HCT116 (cell line): Measurements from ENCODE around the gene CD82. TPM values are rescaled to one million over a fixed set of nuclear protein-coding genes. Genes with fewer than 3 reads are reported as not detected.

ENCODE experiments used
- ATAC-seq: fragments of 200-7000 bp; cut with Tn5 transposase; 2 replicates; pipeline ENCODE4 v1.9.1; 2020; ENCODE audit warnings: mild to moderate bottlenecking, moderate library complexity
- BruUV-seq: library from RNA; stranded (reverse); fragments of 400-500 nt; replicated peaks from 2 replicates; lab custom pipeline; 2021; lab: Mats Ljungman, UMichigan
- CTCF ChIA-PET: fragments of 300-600 bp; sonication (Branson Sonifier 250); formaldehyde crosslinking; loops from one replicate; lab custom pipeline; 2021; ENCODE audit warnings: antibody characterized with exemption; lab: Charles Lee
- POLR2A ChIA-PET: fragments of 300-600, 350-600 bp; sonication (Branson Sonifier 250); formaldehyde crosslinking; loops from one replicate; lab custom pipeline; 2021; ENCODE audit warnings: antibody characterized with exemption; lab: Charles Lee
- RAD21 ChIA-PET, 2 experiments: fragments of 300-600 bp; sonication (Branson Sonifier 250); formaldehyde crosslinking; loops; one replicate each; lab custom pipeline; 2023; ENCODE audit warnings: low total read pairs in 2 of 2; ENCODE audit not compliant: uncharacterized antibody in 2 of 2, unreplicated experiment in 2 of 2, low non-redundant PET in 1 of 2; lab: Charles Lee
- DNase-seq: peaks from one replicate; pipeline ENCODE4 v3.0.0-alpha.2; 2010; ENCODE audit warnings: low read depth, low spot score
- H2AFZ ChIP-seq: fragments of 200-600 bp; shearing (Covaris generic), sonication (generic); 2 replicates; pipeline ENCODE4 v1.6.1; 2017; ENCODE audit warnings: low read depth, mixed run types, mixed read lengths, antibody characterized with exemption, low read length; ENCODE audit not compliant: poor library complexity, severe bottlenecking
- H3K27ac ChIP-seq: 2 replicates; pipeline ENCODE4 v1.5.1; 2012; ENCODE audit warnings: low read depth, low read length
- H3K27me3 ChIP-seq: fragments of 200-600 bp; sonication (generic); 2 replicates; pipeline ENCODE4 v1.6.1; 2016; ENCODE audit warnings: mixed run types, low read length, mixed read lengths; ENCODE audit not compliant: insufficient read depth
- H3K36me3 ChIP-seq, 2 experiments: fragments of 200-500 bp in 1 of 2; fragments of 200-600 bp in 1 of 2; sonication (Bioruptor generic) in 1 of 2; sonication (generic) in 1 of 2; 2 replicates each; pipeline versions ENCODE4 v1.5.1 to v1.6.1; 2014 to 2016; ENCODE audit warnings: low read length in 2 of 2, inconsistent platforms in 1 of 2, mixed read lengths in 1 of 2, mixed run types in 1 of 2; ENCODE audit not compliant: insufficient read depth in 2 of 2, control insufficient read depth in 1 of 2
- H3K4me1 ChIP-seq, 2 experiments: fragments of 200-600 bp in 1 of 2; sonication (generic) in 1 of 2; 2 replicates each; pipeline versions ENCODE4 v1.5.1 to v1.6.1; 2012 to 2017; ENCODE audit warnings: low read length in 2 of 2, inconsistent platforms in 1 of 2, mild to moderate bottlenecking in 1 of 2, mixed read lengths in 1 of 2, mixed run types in 1 of 2, moderate library complexity in 1 of 2; ENCODE audit not compliant: insufficient read depth in 2 of 2, control insufficient read depth in 1 of 2
- H3K4me2 ChIP-seq: fragments of 200-600 bp; sonication (generic); 2 replicates; pipeline ENCODE4 v1.6.1; 2017; ENCODE audit warnings: mixed run types, low read length, mixed read lengths
- H3K4me3 ChIP-seq, 2 experiments: fragments of 200-600 bp in 1 of 2; sonication (generic) in 1 of 2; replicated peaks in 1 of 2; 2 replicates each; pipeline ENCODE4 v1.5.1; 2011 to 2016; ENCODE audit warnings: low read length in 2 of 2, control low read depth in 1 of 2, low read depth in 1 of 2, mild to moderate bottlenecking in 1 of 2, mixed read lengths in 1 of 2, mixed run types in 1 of 2
- H3K79me2 ChIP-seq: fragments of 200-600 bp; sonication (generic); 2 replicates; pipeline ENCODE4 v1.6.1; 2017; ENCODE audit warnings: mild to moderate bottlenecking, mixed run types, low read length, moderate library complexity, mixed read lengths; ENCODE audit not compliant: insufficient read depth
- H3K9ac ChIP-seq: fragments of 200-600 bp; sonication (generic); 2 replicates; pipeline ENCODE4 v1.6.1; 2016; ENCODE audit warnings: low read length, mixed read lengths
- H3K9me2 ChIP-seq: fragments of 200-600 bp; sonication (generic), shearing (Covaris generic); 2 replicates; pipeline ENCODE4 v1.6.1; 2017; ENCODE audit warnings: mixed run types, mild to moderate bottlenecking, moderate library complexity; ENCODE audit not compliant: insufficient read depth
- H3K9me3 ChIP-seq, 2 experiments: fragments of 200-500 bp in 1 of 2; fragments of 200-600 bp in 1 of 2; sonication (Bioruptor generic) in 1 of 2; sonication (generic) in 1 of 2; 2 replicates each; pipeline ENCODE4 v1.6.1; 2014 to 2017; ENCODE audit warnings: low read length in 2 of 2, mixed read lengths in 2 of 2, inconsistent platforms in 1 of 2, low read depth in 1 of 2, mild to moderate bottlenecking in 1 of 2, mixed run types in 1 of 2, moderate library complexity in 1 of 2; ENCODE audit not compliant: control insufficient read depth in 1 of 2, insufficient read depth in 1 of 2
- H4K20me1 ChIP-seq: fragments of 200-600 bp; sonication (generic), shearing (Covaris generic); 2 replicates; pipeline ENCODE4 v1.6.1; 2017; ENCODE audit warnings: mixed run types, mild to moderate bottlenecking, moderate library complexity; ENCODE audit not compliant: insufficient read depth
- ATF3 ChIP-seq: IDR thresholded peaks from 2 replicates; pipeline ENCODE4 v1.6.1; 2012
- CBX3 ChIP-seq: IDR thresholded peaks from 2 replicates; pipeline ENCODE4 v1.6.1; 2012; ENCODE audit warnings: low read depth
- EZH2 ChIP-seq: fragments of 200-600 bp; sonication (generic); IDR thresholded peaks from 2 replicates; pipeline ENCODE4 v1.6.1; 2017; ENCODE audit warnings: antibody characterized with exemption, mixed run types
- EZH2phosphoT487 ChIP-seq: fragments of 200-600 bp; IDR thresholded peaks from 2 replicates; pipeline ENCODE4 v1.6.1; 2018; ENCODE audit warnings: antibody characterized with exemption, borderline replicate concordance
- FOSL1 ChIP-seq: IDR thresholded peaks from 2 replicates; pipeline ENCODE4 v1.6.1; 2012; ENCODE audit warnings: low read depth
- JUND ChIP-seq: IDR thresholded peaks from 2 replicates; pipeline ENCODE4 v1.6.1; 2012
- POLR2A ChIP-seq: IDR thresholded peaks from 2 replicates; pipeline ENCODE4 v1.7.0; 2011; ENCODE audit warnings: borderline replicate concordance; ENCODE audit not compliant: insufficient read depth, insufficient read length; ENCODE audit errors: extremely low read depth
- POLR2AphosphoS5 ChIP-seq: IDR thresholded peaks from 2 replicates; pipeline ENCODE4 v1.6.1; 2011; ENCODE audit warnings: mild to moderate bottlenecking, low read depth, low read length, moderate library complexity
- RAD21 ChIP-seq: IDR thresholded peaks from 2 replicates; pipeline ENCODE4 v1.6.1; 2012; ENCODE audit warnings: low read depth, mild to moderate bottlenecking
- SIN3A ChIP-seq: IDR thresholded peaks from 2 replicates; pipeline ENCODE4 v1.6.1; 2012; ENCODE audit warnings: low read depth
- SP1 ChIP-seq: IDR thresholded peaks from 2 replicates; pipeline ENCODE4 v1.6.1; 2012; ENCODE audit warnings: low read depth
- SRF ChIP-seq: IDR thresholded peaks from 2 replicates; pipeline ENCODE4 v1.6.1; 2012; ENCODE audit warnings: low read depth
- YY1 ChIP-seq: IDR thresholded peaks from 2 replicates; pipeline ENCODE4 v1.6.1; 2011; ENCODE audit warnings: low read length, low read depth, moderate library complexity, mild to moderate bottlenecking; ENCODE audit not compliant: insufficient replicate concordance; ENCODE audit errors: extremely low read depth
- ZFX ChIP-seq: fragments of 450-650 bp; IDR thresholded peaks from 2 replicates; pipeline ENCODE4 v1.6.1; 2017
- ZNF274 ChIP-seq: fragments of 200-500 bp; sonication (Bioruptor generic); IDR thresholded peaks from 2 replicates; pipeline ENCODE4 v1.6.1; 2014; ENCODE audit warnings: mild to moderate bottlenecking, low read depth, low read length, inconsistent platforms
- intact Hi-C: fragments of 100-400 bp; cut with micrococcal nuclease; formaldehyde crosslinking; loops from 2 replicates; pipeline ENCODE4 v1.10.0; 2022
- total RNA-seq: library from RNA; stranded (reverse); gene quantifications from one replicate; pipeline ENCODE4 v1.2.1, GENCODE V29; 2021; ENCODE audit not compliant: unreplicated experiment

Gene CD82
- total RNA-seq, 1 experiment from 2014 or later, result 16.7 TPM

GRCh38 chr11:44596525-44597276 is 31.2 kb downstream of the CD82 start:
- no TSS peak for BruUV-seq
- Histone ChIP-seq H2AFZ (no peak overlapping the region), H3K36me3 (no peaks in the 10 kb centered on the region), H3K79me2 (no peaks in the 10 kb centered on the region), H3K27me3 (no peaks in the 10 kb centered on the region), H3K9ac (no peak overlapping the region), H3K9me3 (no peaks in the 10 kb centered on the region), H3K4me2 (no peak overlapping the region), H3K9me2 (no peaks in the 10 kb centered on the region), H3K4me3 (no peak overlapping the region), H3K27ac (no peak overlapping the region), H3K4me1 (no peaks in the 10 kb centered on the region; a peak in 1 of 4 replicates), H4K20me1 (no peaks in the 10 kb centered on the region)
- intact Hi-C loops, result no loop called here
- TF ChIP-seq CBX3 (no peak), EZH2phosphoT487 (no peak), ATF3 (no peak), RAD21 (no peak), JUND (no peak), SP1 (no peak), POLR2AphosphoS5 (no peak), YY1 (no peak)
- DNase-seq, result no peak
- ATAC-seq, result no peak
- RAD21 ChIA-PET, result no interaction called here
- CTCF ChIA-PET, result no interaction called here
- POLR2A ChIA-PET, result no interaction called here

- no peaks in the 10 kb centered on the region; a peak in 1 of 4 replicates for H3K4me1 ChIP-seq
- no peaks in the 10 kb centered on the region for H3K79me2 ChIP-seq
- H3K4me3 ChIP-seq, result no peak overlapping the region
- TF ChIP-seq POLR2AphosphoS5 (no peak), SP1 (no peak), CBX3 (no peak), EZH2 (no peak), POLR2A (no peak), YY1 (no peak), FOSL1 (no peak), SRF (no peak), ZFX (no peak), EZH2phosphoT487 (no peak), JUND (no peak), SIN3A (no peak), ZNF274 (no peak), ATF3 (no peak)
- ChIA-PET RAD21 (no interaction called here), POLR2A (no interaction called here), CTCF (interaction anchor here (1.4 kb wide), 1 partner anchor 20 kb away, joined by 4 read pairs; no protein-coding TSS in a partner anchor)
- H3K9ac ChIP-seq, result no peak overlapping the region
- DNase-seq (no peak), ATAC-seq (no peak)
- H4K20me1 ChIP-seq, result no peaks in the 10 kb centered on the region
- H3K9me3 ChIP-seq, result no peaks in the 10 kb centered on the region
- H3K9me2 ChIP-seq, result no peaks in the 10 kb centered on the region
- H3K27ac ChIP-seq, result no peak overlapping the region
- no peaks in the 10 kb centered on the region for H3K27me3 ChIP-seq
- no TSS peak for BruUV-seq
- H2AFZ ChIP-seq, result no peak overlapping the region
- H3K36me3 ChIP-seq, result no peaks in the 10 kb centered on the region
- intact Hi-C loops, result no loop called here
- no peak overlapping the region for H3K4me2 ChIP-seq
Observed at GRCh38 chr11:44597358-44598012, 32.0 kb downstream of the CD82 start.
